Ascending aorta (tissue), 2 donors: Measurements from ENCODE around the gene SKI. TPM values are rescaled to one million over a fixed set of nuclear protein-coding genes. Genes with fewer than 3 reads are reported as not detected.

ENCODE experiments used
- DNase-seq, 2 donors: peaks; one replicate each; pipeline ENCODE4 v3.0.0-alpha.2; 2019; ENCODE audit warnings: low spot score in 2 of 2
- H3K27ac ChIP-seq, 2 donors: fragments of 200-600 bp; sonication (generic); one replicate each; pipeline ENCODE4 v1.5.1; 2016 to 2017; ENCODE audit warnings: mild to moderate bottlenecking in 1 of 2
- H3K27me3 ChIP-seq: fragments of 200-600 bp; sonication (generic); one replicate; pipeline ENCODE4 v1.5.1; 2017
- H3K36me3 ChIP-seq, 2 donors: fragments of 200-600 bp; sonication (generic); one replicate each; pipeline ENCODE4 v1.5.1; 2016
- H3K4me1 ChIP-seq, 2 donors: fragments of 200-600 bp; sonication (generic); one replicate each; pipeline ENCODE4 v1.5.1; 2016 to 2017; ENCODE audit warnings: mild to moderate bottlenecking in 1 of 2
- H3K4me3 ChIP-seq, 2 donors: fragments of 200-600 bp; sonication (generic); one replicate each; pipeline ENCODE4 v1.5.1; 2016 to 2017; ENCODE audit warnings: mild to moderate bottlenecking in 1 of 2
- H3K9me3 ChIP-seq, 2 donors: fragments of 200-600 bp; sonication (generic); one replicate each; pipeline ENCODE4 v1.5.1; 2016
- intact Hi-C: fragments of 100-400 bp; cut with DNase I; formaldehyde crosslinking; loops from one replicate; pipeline ENCODE4 v1.15.1; 2023
- total RNA-seq: library from RNA; depleted of rRNA; stranded (reverse); fragments of >200 nt; gene quantifications from one replicate; pipeline ENCODE4 v1.1.0, GENCODE V29; 2016
- TF ChIP-seq, protein P1 (sequence below), 3 experiments: fragments of 200-600 bp in 2 of 3; fragments of 450-650 bp in 1 of 3; sonication (generic) in 2 of 3; IDR thresholded peaks; one replicate each; pipeline ENCODE4 v1.5.1; 2016 to 2019; ENCODE audit warnings: antibody characterized with exemption in 3 of 3, mild to moderate bottlenecking in 1 of 3, moderate library complexity in 1 of 3

Gene SKI
- total RNA-seq, 1 donor from 2014 or later: 139 TPM

DNA sequence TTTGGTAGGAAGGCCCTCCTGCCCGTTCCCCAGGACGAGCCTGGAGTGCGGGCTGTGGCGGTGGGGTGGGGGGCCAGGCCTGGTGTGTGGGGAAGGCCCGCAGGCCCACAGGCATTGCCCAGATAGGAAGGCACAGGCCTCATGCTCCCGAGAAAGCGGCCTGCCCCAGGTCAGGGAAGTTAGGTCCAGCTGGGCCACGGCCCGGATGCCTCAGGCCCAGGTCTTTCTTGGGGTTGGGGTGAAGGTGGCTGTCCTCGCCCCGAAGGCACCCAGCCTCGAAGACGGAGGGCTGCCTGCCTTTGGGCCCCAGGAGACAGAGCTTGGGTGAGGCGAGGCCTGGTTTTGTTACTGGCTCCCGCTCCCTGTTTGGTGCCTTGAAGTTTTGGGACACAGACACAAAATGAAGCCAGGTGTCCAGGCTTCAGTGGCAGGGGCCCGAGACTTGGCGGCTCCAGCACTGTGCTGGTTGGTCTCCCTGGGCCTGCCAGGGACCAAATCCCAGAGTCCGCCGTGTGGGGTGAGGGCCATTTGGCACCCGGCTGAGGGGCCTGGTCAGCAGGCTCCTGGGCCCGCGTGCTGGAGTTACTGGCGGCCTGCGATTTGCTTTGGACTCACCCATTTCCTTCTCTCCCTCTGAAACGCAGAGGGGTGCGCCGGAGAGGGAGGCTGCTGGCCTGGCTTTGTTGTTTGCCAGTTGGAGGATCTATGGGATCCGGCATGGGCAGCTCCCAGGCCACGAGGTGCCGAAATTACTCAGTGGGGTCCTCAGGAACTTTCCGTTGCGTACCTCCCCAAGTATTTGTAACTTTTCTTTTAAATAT, 2.0 kb downstream of the SKI start:
- DNase-seq: peak in 1 of 2 donors; percentile 65
- Histone ChIP-seq H3K9me3 (no peaks in the 10 kb centered on the region), H3K36me3 (no peaks in the 10 kb centered on the region), H3K27me3 (no peaks in the 10 kb centered on the region), H3K27ac (peak overlapping the region; percentile 85 to 93), H3K4me1 (peaks cover 19 to 32% of the 10 kb centered on the region in 2 donors), H3K4me3 (peak overlapping the region; percentile 78 to 85)
- intact Hi-C loops: loop anchor here (5.0 kb wide), 1 partner anchor 47 kb away; no protein-coding TSS in a partner anchor
- TF ChIP-seq, protein P1, sequence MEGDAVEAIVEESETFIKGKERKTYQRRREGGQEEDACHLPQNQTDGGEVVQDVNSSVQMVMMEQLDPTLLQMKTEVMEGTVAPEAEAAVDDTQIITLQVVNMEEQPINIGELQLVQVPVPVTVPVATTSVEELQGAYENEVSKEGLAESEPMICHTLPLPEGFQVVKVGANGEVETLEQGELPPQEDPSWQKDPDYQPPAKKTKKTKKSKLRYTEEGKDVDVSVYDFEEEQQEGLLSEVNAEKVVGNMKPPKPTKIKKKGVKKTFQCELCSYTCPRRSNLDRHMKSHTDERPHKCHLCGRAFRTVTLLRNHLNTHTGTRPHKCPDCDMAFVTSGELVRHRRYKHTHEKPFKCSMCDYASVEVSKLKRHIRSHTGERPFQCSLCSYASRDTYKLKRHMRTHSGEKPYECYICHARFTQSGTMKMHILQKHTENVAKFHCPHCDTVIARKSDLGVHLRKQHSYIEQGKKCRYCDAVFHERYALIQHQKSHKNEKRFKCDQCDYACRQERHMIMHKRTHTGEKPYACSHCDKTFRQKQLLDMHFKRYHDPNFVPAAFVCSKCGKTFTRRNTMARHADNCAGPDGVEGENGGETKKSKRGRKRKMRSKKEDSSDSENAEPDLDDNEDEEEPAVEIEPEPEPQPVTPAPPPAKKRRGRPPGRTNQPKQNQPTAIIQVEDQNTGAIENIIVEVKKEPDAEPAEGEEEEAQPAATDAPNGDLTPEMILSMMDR (IDR thresholded peaks at IDR 0.05): no peak

- peak in 1 of 2 donors; percentile 74 for DNase-seq
- H3K4me1 ChIP-seq: peaks cover 28 to 40% of the 10 kb centered on the region in 2 donors
- intact Hi-C loops: loop anchor here (5.0 kb wide), 1 partner anchor 46 kb away; no protein-coding TSS in a partner anchor
Measured at GRCh38 chr1:2230781-2231531, 2.8 kb downstream of the SKI start.

DNA sequence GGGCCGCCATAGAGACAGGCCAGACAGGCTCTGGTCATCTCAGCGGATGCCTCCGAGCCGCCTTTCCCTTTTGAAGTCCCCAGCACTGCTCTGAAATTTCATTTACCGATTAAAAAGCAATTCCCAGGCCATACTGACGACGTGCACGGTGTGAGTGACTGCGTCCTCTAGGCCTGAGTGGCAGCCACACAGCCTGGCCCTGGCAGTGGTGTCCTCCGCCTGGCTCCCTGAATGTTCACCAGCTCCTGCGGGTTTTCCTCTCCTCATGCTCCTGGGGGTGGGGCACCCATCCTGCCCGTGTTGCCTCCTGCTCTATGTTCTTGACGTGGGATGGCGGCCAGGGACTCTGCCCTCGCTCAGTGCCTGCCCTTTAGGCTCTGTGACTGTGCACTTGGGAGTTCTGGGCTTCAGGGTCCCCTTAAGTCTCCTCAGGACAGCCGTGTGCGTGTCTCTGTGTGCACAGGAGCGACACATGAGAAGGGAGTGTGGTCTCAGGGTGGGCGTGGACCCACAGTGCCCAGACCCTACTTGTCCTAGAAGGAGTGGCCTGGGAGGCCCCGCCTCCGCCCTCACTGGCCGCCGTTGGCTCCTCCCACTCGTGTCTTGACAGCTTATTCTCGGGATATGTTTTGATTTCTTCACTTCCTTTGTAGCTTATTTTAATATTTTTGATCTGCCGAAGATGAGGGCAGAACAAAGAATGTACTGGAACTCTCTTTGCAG, 3.6 kb downstream of the SKI start:
- Histone ChIP-seq H3K4me3 (peak overlapping the region; percentile 78 to 85), H3K27me3 (no peaks in the 10 kb centered on the region), H3K4me1 (peaks cover 33 to 43% of the 10 kb centered on the region in 2 donors), H3K27ac (peak overlapping the region; percentile 85 to 93), H3K36me3 (no peaks in the 10 kb centered on the region), H3K9me3 (no peaks in the 10 kb centered on the region)
- DNase-seq: peak; percentile 89 to 98
- TF ChIP-seq, protein P1 (IDR thresholded peaks at IDR 0.05): no peak
- intact Hi-C loops: loop anchor here (5.0 kb wide), 1 partner anchor 46 kb away; no protein-coding TSS in a partner anchor

More at GRCh38 chr1:2230781-2231531, 2.8 kb downstream of the SKI start:
- TF ChIP-seq, protein P1 (IDR thresholded peaks at IDR 0.05): no peak
- peak overlapping the region; percentile 78 to 85 for H3K4me3 ChIP-seq
- H3K27ac ChIP-seq: peak overlapping the region; percentile 85 to 93
- no peaks in the 10 kb centered on the region for H3K9me3 ChIP-seq
- no peaks in the 10 kb centered on the region for H3K36me3 ChIP-seq
- no peaks in the 10 kb centered on the region for H3K27me3 ChIP-seq

DNA sequence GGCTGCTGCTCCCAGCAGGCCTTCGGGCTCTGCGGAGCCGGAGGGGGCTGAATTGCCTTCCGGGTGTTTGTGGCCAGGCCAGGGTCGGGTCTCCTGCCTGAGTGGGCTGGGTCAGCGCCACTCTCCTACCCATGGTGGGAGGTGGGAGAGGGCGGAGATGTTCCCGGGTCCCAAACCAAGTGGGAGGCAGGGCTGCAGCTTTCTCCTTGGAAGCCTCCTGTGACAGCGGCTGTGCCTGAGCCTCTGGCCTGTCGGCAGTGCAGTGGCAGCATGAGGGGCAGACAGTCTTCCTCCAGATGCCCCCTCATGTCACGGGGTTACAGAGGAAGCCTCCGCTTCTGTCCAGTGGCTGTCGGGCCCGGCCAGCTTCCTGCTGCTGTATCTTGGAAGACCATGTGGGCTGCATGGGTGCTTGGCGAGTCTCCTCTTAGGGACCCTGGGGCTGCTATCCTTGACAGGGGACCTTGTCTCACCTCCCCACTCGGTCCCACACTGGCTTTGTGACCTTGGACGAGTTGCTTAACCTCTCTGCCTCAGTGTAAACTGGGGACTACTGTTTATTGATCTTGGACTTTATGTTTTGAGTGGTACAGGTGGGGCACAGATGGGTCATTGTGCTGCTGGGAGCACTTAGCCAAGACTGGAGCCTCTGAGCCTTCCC, 4.3 kb downstream of the SKI start:
- Histone ChIP-seq H3K9me3 (no peaks in the 10 kb centered on the region), H3K4me3 (peak overlapping the region; percentile 78 to 85), H3K27ac (peak overlapping the region; percentile 85 to 93), H3K4me1 (peaks cover 37 to 48% of the 10 kb centered on the region in 2 donors), H3K36me3 (no peaks in the 10 kb centered on the region), H3K27me3 (no peaks in the 10 kb centered on the region)
- DNase-seq: peak in 1 of 2 donors; percentile 69
- TF ChIP-seq, protein P1 (IDR thresholded peaks at IDR 0.05): no peak
- intact Hi-C loops: loop anchor here (5.0 kb wide), 1 partner anchor 45 kb away; no protein-coding TSS in a partner anchor
